Smooth muscle cell (in vitro differentiated cells): ENCODE results near the gene GATA5. TPM values are rescaled to one million over a fixed set of nuclear protein-coding genes. Genes with fewer than 3 reads are reported as not detected.
A peak's percentile ranks its signal among the peaks of the same experiment; 100 is the strongest.
"Not testable (repeated sequence)": the region's sequence is repeated elsewhere in the genome, so short reads cannot be mapped to it uniquely, and the experiment has no call there.

Experiments used
- DNase-seq: peaks from one replicate; lab custom pipeline; 2025; ENCODE audit not compliant: unreplicated experiment; lab: John Stamatoyannopoulos, UW
- H2AFZ ChIP-seq: fragments of 200-600 bp; sonication (generic); 2 replicates; pipeline ENCODE4 v1.6.0; 2016; ENCODE audit warnings: antibody characterized with exemption, low read depth, mild to moderate bottlenecking
- H3F3A ChIP-seq: fragments of 200-600 bp; sonication (generic); 2 replicates; pipeline ENCODE4 v1.6.0; 2017; ENCODE audit warnings: antibody characterized with exemption, low read depth
- H3K27ac ChIP-seq: fragments of 200-600 bp; sonication (generic); 2 replicates; pipeline ENCODE4 v1.5.1; 2016; ENCODE audit warnings: low read depth, mild to moderate bottlenecking
- H3K27me3 ChIP-seq: fragments of 200-600 bp; sonication (generic); 2 replicates; pipeline ENCODE4 v1.6.1; 2016; ENCODE audit warnings: low read depth, mild to moderate bottlenecking
- H3K36me3 ChIP-seq: fragments of 200-600 bp; sonication (generic); 2 replicates; pipeline ENCODE4 v1.5.1; 2016; ENCODE audit warnings: low read depth
- H3K4me1 ChIP-seq: fragments of 200-600 bp; sonication (generic); 2 replicates; pipeline ENCODE4 v1.5.1; 2016; ENCODE audit warnings: low read depth
- H3K4me2 ChIP-seq: fragments of 200-600 bp; sonication (generic); 2 replicates; pipeline ENCODE4 v1.6.0; 2016; ENCODE audit warnings: mild to moderate bottlenecking
- H3K4me3 ChIP-seq: fragments of 200-600 bp; sonication (generic); 2 replicates; pipeline ENCODE4 v1.5.1; 2016; ENCODE audit warnings: mild to moderate bottlenecking
- H3K79me2 ChIP-seq: fragments of 200-600 bp; sonication (generic); 2 replicates; pipeline ENCODE4 v1.6.0; 2016; ENCODE audit warnings: low read depth, mild to moderate bottlenecking
- H3K9ac ChIP-seq: fragments of 200-600 bp; sonication (generic); 2 replicates; pipeline ENCODE4 v1.6.0; 2016; ENCODE audit warnings: low read depth
- H3K9me3 ChIP-seq: fragments of 200-600 bp; sonication (generic); replicated peaks from 2 replicates; pipeline ENCODE4 v1.5.1; 2016; ENCODE audit warnings: low read depth
- H4K20me1 ChIP-seq: fragments of 200-600 bp; sonication (generic); 2 replicates; pipeline ENCODE4 v1.6.0; 2016; ENCODE audit warnings: low read depth
- CTCF ChIP-seq: fragments of 200-600 bp; sonication (generic); IDR thresholded peaks from 2 replicates; pipeline ENCODE4 v1.5.1; 2017; ENCODE audit warnings: borderline replicate concordance, mild to moderate bottlenecking, antibody characterized with exemption; ENCODE audit not compliant: insufficient read depth, poor library complexity, severe bottlenecking
- WGBS: methylation state at CpG from one replicate; pipeline ENCODE4 v1.1.7; 2016; ENCODE audit warnings: low lambda C conversion rate; 5-methylcytosine and 5-hydroxymethylcytosine counted together
- polyA plus RNA-seq: library from polyadenylated mRNA; unstranded; fragments of >200 nt; fragmentation: Nextera tagmentation; extraction: Ambion mirVana; gene quantifications from 2 replicates; pipeline ENCODE4 v1.2.1, GENCODE V29; 2016
- total RNA-seq: library from RNA; depleted of rRNA; stranded (reverse); fragments of >200 nt; gene quantifications from 2 replicates; pipeline ENCODE4 v1.2.3, GENCODE V29; 2014

The GATA5 gene
- total and polyA plus RNA-seq, 2 experiments from 2014 or later: 1.9 to 9.2 TPM

GRCh38 chr20:62426699-62427131 lies 49.1 kb downstream of the GATA5 start:
- H3K9ac ChIP-seq: no peak overlapping the region
- no peaks in the 10 kb centered on the region for H3K9me3 ChIP-seq
- no peak for DNase-seq
- 63% methylated on average over 21 of the region's 22 CpGs for WGBS
- no peaks in the 10 kb centered on the region for H4K20me1 ChIP-seq
- H3K4me3 ChIP-seq: peak overlapping the region; percentile 9
- no peak for TF ChIP-seq CTCF
- peak overlapping the region; percentile 68 for H3K4me2 ChIP-seq
- no peak overlapping the region for H3K27ac ChIP-seq
- no peaks in the 10 kb centered on the region for H3K79me2 ChIP-seq
- H3K27me3 ChIP-seq: no peaks in the 10 kb centered on the region
- no peaks in the 10 kb centered on the region for H3K36me3 ChIP-seq
- H3F3A ChIP-seq: no peaks in the 10 kb centered on the region
- peaks cover 3% of the 10 kb centered on the region for H3K4me1 ChIP-seq
- no peak overlapping the region for H2AFZ ChIP-seq

GRCh38 chr20:62426059-62426348 lies 49.8 kb downstream of the GATA5 start:
- H3K4me2 ChIP-seq, H3K9ac ChIP-seq, H3K9me3 ChIP-seq, H3K79me2 ChIP-seq, DNase-seq, H3K27me3 ChIP-seq, H3K4me3 ChIP-seq, H3K36me3 ChIP-seq, H3K4me1 ChIP-seq, H3F3A ChIP-seq, H4K20me1 ChIP-seq, H3K27ac ChIP-seq, H2AFZ ChIP-seq: not testable (repeated sequence)
- WGBS: 100% methylated on average over 4 of the region's 4 CpGs

- 91% methylated on average over 21 of the region's 21 CpGs for WGBS
- H3K79me2 ChIP-seq: no peaks in the 10 kb centered on the region
- no peaks in the 10 kb centered on the region for H4K20me1 ChIP-seq
- no peak overlapping the region for H3K4me3 ChIP-seq
- no peak overlapping the region for H3K4me2 ChIP-seq
- H3K9ac ChIP-seq: no peak overlapping the region
- no peaks in the 10 kb centered on the region for H3F3A ChIP-seq
- H3K27me3 ChIP-seq: no peaks in the 10 kb centered on the region
- no peak for DNase-seq
- H3K9me3 ChIP-seq: no peaks in the 10 kb centered on the region
- TF ChIP-seq CTCF: no peak
- no peak overlapping the region for H2AFZ ChIP-seq
- no peaks in the 10 kb centered on the region for H3K36me3 ChIP-seq
- H3K4me1 ChIP-seq: peaks cover 3% of the 10 kb centered on the region
- no peak overlapping the region for H3K27ac ChIP-seq
Observed at GRCh38 chr20:62425281-62426058, 50.3 kb downstream of the GATA5 start.

GRCh38 chr20:62424249-62425107 lies 51.3 kb downstream of the GATA5 start:
- Histone ChIP-seq H3K4me3 (no peak overlapping the region), H3K79me2 (no peaks in the 10 kb centered on the region), H3K27me3 (no peaks in the 10 kb centered on the region), H3K4me2 (no peak overlapping the region), H3K36me3 (no peaks in the 10 kb centered on the region), H4K20me1 (no peaks in the 10 kb centered on the region), H3K27ac (no peak overlapping the region), H3K4me1 (peaks cover 3% of the 10 kb centered on the region), H3K9me3 (no peaks in the 10 kb centered on the region), H3K9ac (no peak overlapping the region), H3F3A (no peaks in the 10 kb centered on the region), H2AFZ (no peak overlapping the region)
- no peak for DNase-seq
- 75% methylated on average over 20 of the region's 23 CpGs for WGBS
- no peak for TF ChIP-seq CTCF
